IPS-NIHi7 (cell line): ENCODE data around the gene COL23A1.
A peak's percentile ranks its signal among the peaks of the same experiment; 100 is the strongest.
"Not testable (repeated sequence)": the region's sequence is repeated elsewhere in the genome, so short reads cannot be mapped to it uniquely, and the experiment has no call there.

Source experiments
- DNase-seq: peaks from one replicate; pipeline ENCODE4 v3.0.0; 2012; ENCODE audit warnings: mixed read lengths; ENCODE audit errors: extremely low spot score

The COL23A1 gene

GRCh38 chr5:178238711-178239592, 351.2 kb downstream of the COL23A1 start:
- DNase-seq, result no peak

DNA sequence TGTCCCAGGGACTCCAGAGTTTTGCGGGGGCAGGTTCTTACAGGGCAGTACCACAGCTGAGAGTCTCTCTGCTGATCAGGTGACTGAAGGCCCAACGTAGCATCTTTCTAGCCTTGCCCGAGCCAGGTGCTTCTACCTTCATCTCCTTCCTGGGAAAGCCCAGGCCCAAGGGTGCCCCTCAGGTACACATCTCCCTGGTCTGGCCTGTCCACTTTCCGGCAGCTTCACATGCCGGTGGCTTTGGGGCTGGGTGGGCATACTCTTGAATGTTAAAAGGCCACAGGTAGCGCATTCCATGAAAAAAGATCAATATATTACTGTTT, 351.9 kb downstream of the COL23A1 start:
- no peak for DNase-seq

DNA sequence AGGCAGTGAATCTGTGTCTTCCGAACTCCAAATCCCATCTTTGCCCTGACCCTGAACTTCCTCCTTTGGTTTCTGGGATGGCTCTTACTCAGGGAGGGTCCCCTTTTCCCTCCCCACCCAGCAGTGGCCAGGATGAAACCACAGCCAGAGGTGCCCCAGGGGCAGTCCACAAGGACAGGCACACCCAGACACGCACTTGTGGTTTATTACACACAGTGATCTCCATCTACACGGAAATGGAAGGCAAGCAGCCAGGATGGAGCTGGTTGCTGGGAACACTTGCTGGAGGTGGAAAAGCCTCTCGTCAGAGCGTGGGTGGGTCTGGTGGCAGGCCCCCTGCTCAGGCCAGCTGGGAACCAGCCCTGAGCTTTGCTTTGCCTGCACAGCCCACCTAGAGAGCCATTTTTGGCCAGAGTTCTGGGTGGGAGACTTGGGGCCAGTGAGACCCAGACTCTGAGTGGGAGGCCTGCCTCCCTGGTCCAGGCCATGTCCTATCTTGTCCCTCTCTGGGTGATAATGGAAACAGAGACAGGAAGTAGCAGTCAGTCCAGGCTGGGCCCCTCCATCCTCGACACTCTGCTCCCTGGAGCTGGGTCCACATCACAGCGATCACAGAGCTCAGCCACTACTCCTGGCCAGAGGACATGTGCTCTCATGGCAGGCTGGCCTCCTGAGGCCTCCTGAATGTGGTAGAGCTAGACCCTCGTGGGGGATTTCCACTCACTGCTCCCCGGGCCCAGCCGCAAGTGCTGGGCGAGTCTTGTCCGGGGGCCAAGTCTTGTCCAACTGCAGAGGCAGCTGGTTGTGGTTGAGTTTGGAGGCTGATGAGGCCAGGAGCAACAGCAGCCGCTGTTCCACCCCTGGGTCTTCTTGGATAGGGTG, 352.5 kb downstream of the COL23A1 start:
- DNase-seq, result no peak

- no peak for DNase-seq
Observed at GRCh38 chr5:178236679-178237078, 353.5 kb downstream of the COL23A1 start.

- DNase-seq, result no peak
Observed at GRCh38 chr5:178236126-178236525, 354.1 kb downstream of the COL23A1 start.

DNA sequence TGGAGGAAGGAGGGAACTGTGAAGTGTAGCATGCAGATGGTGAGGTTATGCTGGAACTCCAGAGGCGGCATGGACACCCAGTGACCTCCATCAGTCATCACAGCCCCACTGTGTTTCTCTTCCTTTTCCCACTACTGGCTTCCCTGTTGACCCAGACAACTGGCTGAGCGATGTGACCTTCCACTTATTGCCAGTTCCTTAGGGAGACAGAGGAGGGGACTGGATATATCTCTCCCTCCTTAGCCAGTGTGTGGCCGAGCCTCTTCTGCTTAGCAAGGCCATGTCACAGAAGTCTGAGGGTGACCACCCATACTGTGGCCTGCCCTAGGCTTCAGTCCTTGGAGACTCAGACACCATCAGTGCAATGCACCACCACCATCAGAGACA, 354.6 kb downstream of the COL23A1 start:
- DNase-seq, result no peak

- DNase-seq, result peak; percentile 93
Observed at GRCh38 chr5:178234750-178235587, 355.2 kb downstream of the COL23A1 start.

DNA sequence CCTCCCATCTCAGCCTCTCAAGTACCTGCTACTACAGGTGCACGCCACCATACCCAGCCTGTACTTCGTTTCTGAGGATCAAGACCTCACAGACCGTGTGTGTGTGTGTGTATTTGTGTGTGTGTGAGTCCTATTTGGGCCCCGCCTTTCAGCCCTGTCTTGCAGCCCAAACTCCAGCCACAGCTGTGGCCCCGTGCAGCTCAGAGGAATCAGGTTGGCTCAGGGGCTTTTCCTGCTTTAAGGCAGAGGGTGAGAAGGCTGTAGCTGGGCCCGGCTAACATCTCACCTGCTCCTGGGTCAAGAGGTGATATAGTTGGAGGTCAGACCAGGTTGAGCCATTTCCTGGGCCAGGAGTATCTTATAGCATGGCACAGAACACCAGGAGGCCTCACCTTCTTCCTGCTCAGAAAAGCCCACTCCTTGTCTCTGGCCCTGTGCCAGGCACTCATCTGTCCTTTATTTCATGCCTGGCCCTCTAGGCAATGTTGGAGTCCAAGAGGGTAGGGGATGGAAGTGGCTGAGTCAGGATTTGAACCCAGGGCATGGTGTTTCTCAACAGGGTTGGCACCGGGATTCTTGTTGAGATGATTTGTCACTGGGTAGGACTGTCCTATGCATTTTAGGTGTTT, 356.0 kb downstream of the COL23A1 start:
- DNase-seq, result no peak

DNA sequence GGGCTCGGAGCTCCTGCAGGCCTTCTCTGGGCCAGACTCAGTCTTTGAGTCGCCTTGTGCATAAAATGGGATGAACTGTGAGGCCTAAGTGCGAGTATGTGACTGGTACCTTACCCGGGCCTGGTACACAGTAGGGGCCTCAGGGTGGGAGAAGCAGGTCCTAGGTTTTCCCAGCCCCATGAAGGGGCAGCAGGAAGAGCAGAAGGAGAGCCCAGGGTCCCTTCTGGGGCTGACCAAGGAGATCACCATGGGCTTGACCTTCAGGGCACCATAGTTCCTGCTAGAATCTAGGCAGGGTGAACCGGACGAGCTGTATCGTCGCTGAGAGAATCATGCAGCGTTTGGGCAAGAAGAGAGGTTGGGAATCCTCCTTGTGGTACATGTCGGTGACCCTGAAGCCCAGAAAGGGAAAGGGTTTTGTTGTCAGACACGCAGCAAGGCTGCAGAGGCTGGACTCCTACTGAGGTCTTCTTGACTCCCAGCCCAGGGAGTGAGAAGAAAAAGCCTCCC, 357.2 kb downstream of the COL23A1 start:
- no peak for DNase-seq

DNA sequence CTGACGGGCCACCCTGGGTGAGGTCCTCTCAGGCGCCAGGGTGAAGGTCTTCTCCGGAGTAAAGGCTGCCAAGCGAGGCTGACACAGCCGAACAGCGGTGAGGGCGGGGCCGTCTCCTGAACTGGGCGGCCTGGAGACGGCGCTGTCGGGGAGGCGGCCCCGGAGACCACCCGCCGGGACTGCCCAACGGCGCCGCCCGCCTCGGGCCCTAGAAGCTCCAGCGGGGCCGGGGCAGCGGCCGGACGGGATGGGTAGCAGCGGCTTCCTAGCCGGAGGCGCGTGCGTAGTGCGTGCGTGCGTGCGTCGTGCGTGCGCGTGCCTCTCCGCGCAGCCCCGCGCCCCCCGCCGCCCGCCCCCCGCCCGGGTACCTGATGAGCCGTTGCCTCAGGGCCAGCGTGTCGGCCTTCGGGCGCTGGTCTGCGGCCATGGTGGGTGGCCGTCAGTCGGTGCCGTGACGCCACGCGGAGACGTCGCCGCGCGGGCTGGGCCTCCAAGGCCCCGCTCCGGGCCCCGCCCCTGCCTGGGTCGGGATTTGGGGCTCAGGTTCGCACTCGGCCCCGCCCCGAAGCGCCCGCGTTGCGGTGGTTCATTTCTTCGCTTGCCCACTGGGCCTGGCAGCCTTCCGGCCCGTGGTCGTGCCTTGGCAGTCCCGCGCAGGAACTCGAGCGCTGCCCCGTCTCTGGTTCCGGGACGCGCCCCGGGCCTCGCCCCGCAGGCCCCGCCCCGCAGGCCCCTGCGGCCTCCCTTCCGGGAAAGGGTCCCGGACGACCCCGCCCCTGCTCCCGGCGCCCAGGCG, 357.9 kb downstream of the COL23A1 start, which contains the start of gene PHYKPL:
Gene PHYKPL (minus strand): TSS at position 679 of the 796 bp plus-strand sequence. CDS start 252 bp downstream, at position 427.
- peak; percentile 89 for DNase-seq

DNA sequence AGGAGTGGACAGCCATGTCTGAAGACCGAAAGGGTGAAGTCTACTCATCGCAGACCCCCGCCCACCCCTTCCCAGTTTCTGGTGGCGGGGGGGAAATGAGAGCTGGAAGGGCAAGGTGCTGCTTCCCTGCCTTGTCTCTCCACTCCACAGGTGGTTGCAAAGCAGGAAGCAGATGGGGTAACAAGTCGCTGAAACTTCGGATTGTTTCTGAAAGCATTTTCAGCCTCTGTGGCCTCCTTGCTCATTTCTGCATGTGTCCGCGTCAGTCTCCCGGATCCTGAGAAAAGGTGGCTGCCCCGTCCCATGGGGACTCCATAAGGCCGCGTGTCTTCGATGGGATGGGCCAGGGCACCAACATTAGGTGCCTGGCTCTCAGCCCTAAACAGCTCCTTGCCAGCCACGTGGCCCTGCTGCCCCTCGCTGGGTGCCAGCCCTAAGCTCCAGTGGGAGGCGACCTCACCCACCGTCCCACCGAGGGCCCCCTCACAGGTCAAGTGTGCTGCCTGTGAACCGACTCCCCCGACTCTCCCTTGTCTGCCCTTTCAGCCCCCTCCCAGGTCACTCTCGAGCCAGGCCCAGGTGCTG, 358.6 kb downstream of the COL23A1 start:
- peak; percentile 7 for DNase-seq

DNA sequence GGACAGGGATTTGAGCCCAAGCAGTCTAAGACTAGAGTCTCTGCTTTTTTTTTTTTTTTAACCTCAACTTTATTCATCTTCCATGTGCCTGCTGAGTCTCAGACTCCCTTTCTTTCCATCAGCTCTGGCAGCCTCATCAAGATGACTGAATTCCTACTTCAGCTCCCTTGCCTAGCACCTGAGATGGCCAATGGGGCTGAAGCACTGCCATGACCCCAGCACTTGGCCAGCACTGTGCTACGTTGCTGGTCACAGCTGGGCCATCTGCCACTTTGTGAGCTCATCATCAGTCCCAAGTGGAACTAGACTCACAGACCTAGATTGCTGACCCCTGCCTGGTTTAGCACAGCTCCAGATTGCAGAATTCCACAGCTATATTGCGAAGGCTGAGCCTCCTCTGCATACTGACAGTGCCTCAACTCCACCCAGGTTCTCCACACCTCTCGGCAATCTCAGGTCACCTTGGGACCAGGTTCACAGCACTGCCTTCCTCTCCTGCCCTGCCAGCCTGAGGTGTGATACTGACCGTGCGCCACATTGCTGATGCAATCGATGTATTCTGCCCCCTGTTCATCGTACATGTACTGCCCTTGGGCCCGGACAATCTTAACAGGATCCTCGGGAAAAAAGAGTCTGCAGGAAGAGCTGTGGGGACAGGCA, 359.2 kb downstream of the COL23A1 start:
- no peak for DNase-seq

DNA sequence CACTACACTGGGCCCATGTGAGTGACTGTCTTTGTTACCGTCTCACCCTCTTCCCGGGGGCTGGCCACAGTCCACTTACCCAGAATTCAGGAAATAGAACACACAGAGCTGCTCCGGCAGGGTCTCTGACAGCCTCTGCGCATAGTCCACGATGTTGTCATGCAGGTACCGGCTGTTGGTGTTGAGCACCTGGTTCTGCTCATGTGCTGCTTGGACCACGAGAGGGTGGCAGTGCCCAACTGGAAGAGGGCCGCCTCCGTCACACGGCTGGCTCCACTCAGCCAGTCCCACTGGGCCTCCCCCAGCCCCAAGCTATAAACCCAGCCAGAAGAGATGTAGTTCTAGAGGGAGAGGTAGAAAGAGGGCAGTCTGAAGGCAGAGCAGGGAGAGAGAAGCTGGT, 360.3 kb downstream of the COL23A1 start:
- no peak for DNase-seq

GRCh38 chr5:178229111-178229510, 361.1 kb downstream of the COL23A1 start:
- DNase-seq, result not testable (repeated sequence)

GRCh38 chr5:178228609-178229008, 361.6 kb downstream of the COL23A1 start:
- DNase-seq, result no peak

DNA sequence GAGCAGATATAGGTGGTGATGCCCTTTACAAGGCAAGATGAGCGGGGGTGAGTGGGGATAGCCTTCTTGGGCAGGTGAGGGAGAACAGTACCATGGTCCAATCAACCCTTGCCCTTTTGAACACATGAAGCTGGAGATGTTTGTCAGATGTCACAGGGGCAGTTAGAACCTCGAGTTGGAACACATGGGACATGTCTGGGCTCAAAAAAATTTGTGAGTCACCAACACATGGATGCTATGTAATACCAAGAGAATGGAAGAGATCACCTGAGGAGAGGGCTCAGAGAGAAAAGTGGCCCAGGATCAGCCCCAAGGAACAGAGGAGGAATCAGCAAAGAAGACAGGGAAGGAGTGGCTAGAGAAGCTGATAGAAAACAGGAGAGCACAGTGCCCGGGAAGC, 362.3 kb downstream of the COL23A1 start:
- DNase-seq, result no peak

GRCh38 chr5:178227138-178227659, 363.0 kb downstream of the COL23A1 start:
- DNase-seq, result no peak

DNA sequence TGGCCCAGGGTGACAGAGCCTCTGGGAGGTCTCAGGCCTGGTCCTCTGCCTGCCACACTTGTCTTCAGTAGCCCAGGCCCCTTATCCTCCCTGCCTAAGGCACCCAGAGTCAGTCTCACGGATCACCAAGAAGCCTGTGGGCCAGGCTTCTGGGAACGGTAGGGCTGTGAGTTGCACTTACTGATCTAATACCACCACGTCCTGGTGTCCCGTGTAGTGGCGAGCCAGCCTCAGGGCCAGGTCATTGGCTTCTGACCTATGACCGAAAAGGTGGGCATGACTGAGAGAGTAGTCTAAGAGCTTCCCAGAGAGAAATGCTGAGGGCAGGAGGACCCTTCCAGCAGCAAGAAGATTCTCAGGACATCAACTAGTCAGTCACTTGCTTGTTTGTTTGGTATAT, 365.0 kb downstream of the COL23A1 start:
- DNase-seq, result no peak

DNA sequence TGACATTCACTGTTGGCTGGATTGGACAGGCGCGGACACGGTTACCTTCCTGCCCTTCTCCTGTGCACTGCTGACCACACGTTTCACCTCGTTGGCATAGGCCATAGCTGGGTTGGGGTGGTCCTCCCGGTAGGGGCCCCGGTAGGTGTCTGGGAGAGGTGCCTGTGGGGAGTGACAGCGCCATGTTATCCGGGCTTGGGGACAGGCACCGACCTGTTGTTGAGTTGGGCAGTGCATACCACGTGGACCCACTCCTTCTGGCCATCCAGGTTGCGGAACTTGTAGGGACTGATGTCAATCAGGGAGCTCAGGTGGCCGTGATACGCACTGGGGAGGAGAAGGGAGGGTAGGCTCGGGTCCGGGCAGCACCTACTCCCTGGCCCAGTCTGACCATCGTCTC, 365.8 kb downstream of the COL23A1 start:
- no peak for DNase-seq
